ENCODE results near the gene SLC36A1. TPM values are rescaled to one million over a fixed set of nuclear protein-coding genes. Genes with fewer than 3 reads are reported as not detected.
"Not testable (repeated sequence)": the region's sequence is repeated elsewhere in the genome, so short reads cannot be mapped to it uniquely, and the experiment has no call there.

SLC36A1 gene
- total RNA-seq, 6 experiments from 2014 or later: 9.2 to 13.1 (median 10.3) TPM

DNA sequence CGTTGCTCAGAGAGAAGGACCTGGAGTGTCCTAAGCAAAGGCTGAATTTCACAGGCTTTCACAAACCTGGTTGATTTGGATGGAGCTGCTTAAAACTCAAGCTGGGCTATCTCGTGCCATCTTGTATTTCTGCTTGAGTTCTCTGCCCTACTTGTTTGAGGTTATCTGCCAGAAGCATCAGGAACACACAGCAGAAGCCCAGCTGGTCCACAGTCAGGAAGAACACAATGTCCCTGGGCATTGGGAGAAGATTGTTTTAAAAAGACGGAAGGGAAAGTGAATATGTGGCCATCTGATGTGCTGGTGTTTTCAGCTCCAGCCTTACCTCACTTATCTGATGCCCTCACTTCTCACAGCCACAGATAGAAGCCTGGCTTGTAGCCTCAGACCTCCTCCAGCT is 32.9 kb upstream of the SLC36A1 start:
- H3K4me1 Mint-ChIP-seq (ENCODE audit: low read depth): no peaks in the 10 kb centered on the region
- peaks cover 19% of the 10 kb centered on the region for H3K9me3 Mint-ChIP-seq
- H3K27me3 Mint-ChIP-seq (ENCODE audit: insufficient read depth): peaks cover 24% of the 10 kb centered on the region

DNA sequence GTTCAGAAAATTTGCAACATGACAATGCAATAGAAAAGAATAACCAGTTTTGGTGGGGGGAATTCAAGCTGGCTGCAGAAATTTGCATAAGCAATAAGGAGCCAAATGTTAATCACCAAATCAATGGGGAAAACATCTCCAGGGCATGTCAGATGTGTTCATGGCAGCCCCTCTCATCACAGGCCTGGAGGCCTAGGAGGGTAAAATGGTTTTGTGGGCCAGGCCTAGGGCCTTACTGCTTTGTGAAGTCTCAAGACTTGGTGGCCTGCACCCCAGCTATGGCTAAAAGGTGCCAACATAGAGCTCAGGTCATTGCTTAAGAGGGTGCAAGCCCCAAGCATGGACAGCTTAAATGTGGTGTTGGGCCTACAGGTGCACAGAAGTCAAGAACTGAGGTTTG is 29.7 kb upstream of the SLC36A1 start:
- Mint-ChIP-seq H3K27me3 (ENCODE audit: insufficient read depth) (peaks cover 20% of the 10 kb centered on the region), H3K4me3 (no peak overlapping the region), H3K27ac (no peak overlapping the region), H3K4me1 (ENCODE audit: low read depth) (no peaks in the 10 kb centered on the region), H3K9me3 (peaks cover 19% of the 10 kb centered on the region), H3K36me3 (ENCODE audit: low read depth) (peaks cover 13% of the 10 kb centered on the region)
- no peak for TF ChIP-seq CTCF (IDR thresholded peaks at IDR 0.05)
- no peak for DNase-seq

More for the DNA sequence above, 32.9 kb upstream of the SLC36A1 start:
- H3K27ac Mint-ChIP-seq: no peak overlapping the region
- H3K4me3 Mint-ChIP-seq: no peak overlapping the region
- no peak for DNase-seq
- peaks cover 13% of the 10 kb centered on the region for H3K36me3 Mint-ChIP-seq (ENCODE audit: low read depth)
- TF ChIP-seq CTCF (IDR thresholded peaks at IDR 0.05): no peak

DNA sequence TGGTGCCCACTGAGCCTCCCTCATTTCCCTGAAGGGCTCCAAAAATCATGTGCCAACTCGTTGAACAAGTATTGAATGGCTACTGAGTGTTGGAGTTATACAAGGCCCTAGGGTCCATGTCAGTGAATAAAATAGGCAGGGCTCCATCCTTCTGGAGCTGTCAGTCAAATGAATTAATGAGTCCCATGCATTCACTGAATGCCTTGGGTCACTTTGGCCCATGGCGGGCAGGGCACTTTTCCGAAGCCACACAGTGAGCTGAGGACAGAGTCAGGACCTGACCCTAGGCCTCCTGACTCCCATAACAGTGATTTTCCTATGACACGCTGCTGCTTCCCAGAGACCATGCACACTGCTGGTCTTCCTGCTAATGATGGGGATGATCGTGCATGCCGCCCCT is 27.3 kb upstream of the SLC36A1 start:
- TF ChIP-seq CTCF (IDR thresholded peaks at IDR 0.05): no peak
- Mint-ChIP-seq H3K4me1 (ENCODE audit: low read depth) (no peaks in the 10 kb centered on the region), H3K4me3 (no peak overlapping the region), H3K9me3 (peaks cover 19% of the 10 kb centered on the region), H3K27ac (no peak overlapping the region), H3K27me3 (ENCODE audit: insufficient read depth) (peaks cover 24% of the 10 kb centered on the region; the same call in 1 of the 2 replicates), H3K36me3 (ENCODE audit: low read depth) (peaks cover 13% of the 10 kb centered on the region)
- no peak for DNase-seq

DNA sequence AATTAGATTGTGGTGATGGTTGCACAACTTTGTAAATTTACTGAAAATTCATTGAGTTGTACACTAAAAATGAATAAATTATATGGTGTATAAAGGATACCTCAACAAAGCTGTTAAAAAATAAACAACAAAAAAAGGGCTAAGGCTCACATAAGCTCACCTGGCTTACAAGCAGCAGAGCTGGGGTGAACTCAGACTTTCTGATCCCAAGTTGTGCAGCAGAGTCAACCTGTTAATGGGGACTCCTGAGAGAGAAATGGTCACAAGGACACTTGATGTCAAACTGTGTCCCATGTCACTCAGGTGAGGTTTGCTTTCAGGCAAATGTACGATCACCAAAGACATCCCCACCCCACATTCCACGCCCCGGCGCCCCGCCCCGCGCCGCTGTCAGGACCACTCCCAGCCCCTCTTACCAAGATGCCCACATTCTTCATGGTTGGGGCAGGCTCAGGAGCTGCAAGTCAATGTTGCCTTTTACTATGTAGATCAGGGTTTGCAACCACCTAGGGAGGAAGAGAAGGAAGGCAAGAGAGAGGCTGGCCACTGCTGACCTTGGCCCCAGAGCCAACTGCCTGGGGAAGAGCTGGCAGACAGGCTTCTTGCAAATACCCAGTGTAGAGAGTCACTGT is 22.4 kb upstream of the SLC36A1 start:
- DNase-seq: no peak

DNA sequence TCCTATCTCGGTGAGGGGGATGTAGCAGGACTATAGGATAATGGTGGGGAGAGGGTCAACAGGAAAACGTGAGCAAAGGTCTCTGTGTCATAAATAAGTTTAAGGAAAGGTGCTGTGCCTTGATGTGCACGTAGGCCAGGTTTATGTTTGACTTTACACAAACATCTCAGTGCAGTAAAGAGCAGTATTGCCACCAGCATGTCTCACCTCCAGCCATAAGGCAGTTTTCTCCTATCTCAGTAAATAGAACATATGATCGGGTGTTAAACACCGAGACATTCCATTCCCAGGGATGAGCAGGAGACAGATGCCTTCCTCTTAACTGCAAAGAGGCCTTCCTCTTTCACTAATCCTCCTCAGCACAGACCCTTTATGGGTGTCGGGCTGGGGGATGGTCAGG is 21.1 kb upstream of the SLC36A1 start:
- not testable (repeated sequence) for H3K4me3 Mint-ChIP-seq; H3K36me3 Mint-ChIP-seq (ENCODE audit: low read depth); H3K4me1 Mint-ChIP-seq (ENCODE audit: low read depth); H3K27ac Mint-ChIP-seq; DNase-seq; H3K9me3 Mint-ChIP-seq
- peaks cover 31% of the 10 kb centered on the region for H3K27me3 Mint-ChIP-seq (ENCODE audit: insufficient read depth)

More for the DNA sequence above, 22.4 kb upstream of the SLC36A1 start:
- Mint-ChIP-seq H3K27ac (no peak overlapping the region), H3K4me3 (no peak overlapping the region), H3K9me3 (no peaks in the 10 kb centered on the region), H3K4me1 (ENCODE audit: low read depth) (no peaks in the 10 kb centered on the region), H3K27me3 (ENCODE audit: insufficient read depth) (peaks cover 34% of the 10 kb centered on the region), H3K36me3 (ENCODE audit: low read depth) (no peaks in the 10 kb centered on the region)
- TF ChIP-seq CTCF (IDR thresholded peaks at IDR 0.05): no peak

GRCh38 chr5:151427258-151427657 is 20.1 kb upstream of the SLC36A1 start:
- H3K27me3 Mint-ChIP-seq (ENCODE audit: insufficient read depth): peaks cover 25% of the 10 kb centered on the region

More at GRCh38 chr5:151427258-151427657, 20.1 kb upstream of the SLC36A1 start:
- DNase-seq: no peak
- Mint-ChIP-seq H3K4me1 (ENCODE audit: low read depth) (no peaks in the 10 kb centered on the region), H3K4me3 (no peak overlapping the region), H3K36me3 (ENCODE audit: low read depth) (no peaks in the 10 kb centered on the region), H3K9me3 (no peaks in the 10 kb centered on the region), H3K27ac (no peak overlapping the region)
- TF ChIP-seq CTCF (IDR thresholded peaks at IDR 0.05): no peak

All from HFFc6 (cell line).